ENCODE results near the gene CARD18. TPM values are rescaled to one million over a fixed set of nuclear protein-coding genes. Genes with fewer than 3 reads are reported as not detected.
"Not testable (repeated sequence)": the region's sequence is repeated elsewhere in the genome, so short reads cannot be mapped to it uniquely, and the experiment has no call there.

Gene CARD18
- total RNA-seq, 1 donor from 2014 or later: not detected

DNA sequence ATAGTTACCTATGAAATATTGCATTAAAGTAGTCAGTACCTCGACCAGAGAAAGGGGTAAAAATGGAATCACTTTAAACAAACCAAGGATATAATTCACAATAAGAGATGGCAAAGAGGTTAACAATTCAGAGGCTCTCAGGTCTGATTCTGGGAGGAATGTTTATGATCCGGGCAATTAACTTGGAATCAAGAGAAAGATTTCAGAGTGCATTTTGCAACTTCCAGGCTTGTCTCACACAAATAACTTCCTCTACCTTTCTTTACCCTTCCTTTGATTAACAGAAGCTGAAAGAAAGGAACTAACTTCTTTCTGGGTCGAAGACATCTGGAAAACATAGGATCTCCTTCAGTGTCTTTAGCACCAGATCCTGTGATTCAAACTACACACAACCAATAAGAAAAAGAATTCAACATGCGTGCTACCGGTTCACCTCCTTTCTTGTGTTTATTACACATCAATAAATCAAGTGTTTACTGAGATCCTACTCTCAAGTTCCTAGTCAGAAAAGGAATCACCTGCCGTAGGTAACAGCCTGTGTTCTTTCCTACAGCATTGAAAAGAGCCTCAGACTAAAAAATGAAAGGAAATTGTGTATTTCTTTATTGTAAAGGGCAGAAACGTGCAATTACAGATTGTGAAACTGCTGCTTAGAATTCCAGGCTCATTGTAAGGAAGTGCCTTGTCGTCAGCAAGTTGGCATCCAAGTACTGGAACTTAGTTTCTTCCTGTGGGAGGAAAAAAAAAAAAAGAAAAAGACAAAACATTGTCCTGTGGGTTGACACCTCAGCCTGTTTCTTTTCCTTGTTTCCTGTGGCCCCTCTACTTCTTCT lies 29.5 kb downstream of the CARD18 start:
- peaks cover 12% of the 10 kb centered on the region for H3K9me3 Mint-ChIP-seq
- H3K27ac Mint-ChIP-seq: no peak overlapping the region
- H3K4me1 Mint-ChIP-seq: peaks cover 14% of the 10 kb centered on the region
- intact Hi-C loops (cut with micrococcal nuclease): loop anchor here (10.0 kb wide), 1 partner anchor 145 kb away; the partner anchor contains the start of gene CASP4
- no peaks in the 10 kb centered on the region for H3K36me3 Mint-ChIP-seq (ENCODE audit: low read depth)
- H3K4me3 Mint-ChIP-seq: no peak overlapping the region
- H3K27me3 Mint-ChIP-seq: peaks cover 25% of the 10 kb centered on the region
- no peak for DNase-seq

DNA sequence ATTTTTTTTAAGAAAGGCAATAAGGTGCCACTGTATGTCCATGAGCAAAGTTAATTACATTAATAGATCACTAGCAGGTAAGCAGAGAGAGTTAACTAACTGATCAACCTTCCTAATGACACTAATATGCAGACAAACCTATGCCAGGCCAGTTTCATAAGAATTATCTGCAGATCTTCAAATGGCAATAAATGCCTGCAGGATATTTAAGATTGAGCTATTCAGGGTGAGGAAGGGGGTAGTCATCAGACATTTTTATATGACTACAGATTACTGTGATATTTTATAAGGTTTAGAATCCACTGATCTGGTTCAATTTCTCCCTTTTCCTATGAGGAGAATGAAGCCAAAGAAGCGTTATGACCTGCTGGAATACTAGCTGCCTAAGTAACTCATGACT lies 30.2 kb downstream of the CARD18 start:
- Mint-ChIP-seq H3K36me3 (ENCODE audit: low read depth) (no peaks in the 10 kb centered on the region), H3K4me1 (peaks cover 14% of the 10 kb centered on the region), H3K9me3 (peaks cover 14% of the 10 kb centered on the region), H3K27me3 (peaks cover 25% of the 10 kb centered on the region), H3K27ac (no peak overlapping the region), H3K4me3 (no peak overlapping the region)
- intact Hi-C loops (cut with micrococcal nuclease): loop anchor here (10.0 kb wide), 1 partner anchor 145 kb away; the partner anchor contains the start of gene CASP4
- no peak for DNase-seq

DNA sequence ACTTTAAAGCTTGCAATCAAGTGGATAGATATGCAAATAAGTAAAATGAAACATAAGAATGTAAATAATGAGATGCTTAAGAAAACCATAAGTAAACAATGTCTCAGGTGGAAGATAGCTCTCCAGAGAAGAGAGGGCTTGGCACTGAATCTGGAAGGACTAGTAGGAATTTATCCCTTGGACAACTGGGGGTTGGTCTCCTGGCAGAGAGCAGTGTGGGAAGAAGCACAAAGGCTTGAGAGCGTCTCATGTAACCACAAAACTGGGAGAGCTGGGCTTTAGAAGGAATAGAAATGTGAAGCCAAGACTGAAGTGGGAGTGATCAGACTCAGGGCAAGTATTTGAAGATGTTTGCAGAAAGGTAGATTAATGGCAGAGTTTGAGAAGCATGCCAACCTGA lies 31.3 kb downstream of the CARD18 start:
- no peak overlapping the region for H3K27ac Mint-ChIP-seq
- no peak for DNase-seq
- H3K27me3 Mint-ChIP-seq: peaks cover 22% of the 10 kb centered on the region
- peaks cover 17% of the 10 kb centered on the region for H3K4me1 Mint-ChIP-seq
- no peak overlapping the region for H3K4me3 Mint-ChIP-seq
- intact Hi-C loops (cut with micrococcal nuclease): loop anchor here (10.0 kb wide), 1 partner anchor 143 kb away; the partner anchor contains the start of gene CASP4
- no peaks in the 10 kb centered on the region for H3K36me3 Mint-ChIP-seq (ENCODE audit: low read depth)
- H3K9me3 Mint-ChIP-seq: peaks cover 9% of the 10 kb centered on the region

- Mint-ChIP-seq H3K4me1 (peaks cover 17% of the 10 kb centered on the region), H3K27me3 (peaks cover 17% of the 10 kb centered on the region)
- not testable (repeated sequence) for DNase-seq; H3K4me3 Mint-ChIP-seq; H3K36me3 Mint-ChIP-seq (ENCODE audit: low read depth); H3K9me3 Mint-ChIP-seq; H3K27ac Mint-ChIP-seq
- intact Hi-C loops (cut with micrococcal nuclease): loop anchor here (10.0 kb wide), 1 partner anchor 143 kb away; the partner anchor contains the start of gene CASP4
Observed at GRCh38 chr11:105107226-105107825, 32.2 kb downstream of the CARD18 start.

DNA sequence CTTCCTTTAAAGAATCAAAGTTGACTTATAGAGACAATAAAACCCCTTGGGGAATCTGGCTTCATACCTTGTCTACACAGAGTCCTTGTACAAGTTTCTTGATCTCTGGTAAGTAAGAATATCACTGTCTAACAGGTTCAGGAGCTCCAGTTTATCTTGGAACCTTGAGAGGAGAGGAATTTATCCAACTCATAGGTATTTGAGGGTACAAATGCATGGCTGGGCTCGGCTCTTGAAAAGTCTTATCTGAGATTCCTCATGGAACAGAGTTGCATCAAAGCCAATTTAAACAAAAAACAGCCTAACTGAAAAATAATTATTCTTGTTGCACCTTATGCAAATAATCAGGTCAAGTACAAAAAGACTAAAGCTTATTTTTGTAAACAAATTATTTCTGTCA lies 33.4 kb downstream of the CARD18 start:
- Mint-ChIP-seq H3K36me3 (ENCODE audit: low read depth) (no peaks in the 10 kb centered on the region), H3K4me3 (no peak overlapping the region), H3K27ac (no peak overlapping the region), H3K4me1 (peaks cover 22% of the 10 kb centered on the region), H3K27me3 (peaks cover 17% of the 10 kb centered on the region), H3K9me3 (peaks cover 9% of the 10 kb centered on the region)
- intact Hi-C loops (cut with micrococcal nuclease): loop anchor here (10.0 kb wide), 1 partner anchor 141 kb away; the partner anchor contains the start of gene CASP4
- DNase-seq: no peak

GRCh38 chr11:105104292-105104691 lies 35.3 kb downstream of the CARD18 start:
- H3K27me3 Mint-ChIP-seq: peaks cover 6% of the 10 kb centered on the region
- intact Hi-C loops (cut with micrococcal nuclease): loop anchor here (5.0 to 10.0 kb wide), 3 partner anchors 57 to 397 kb away; partner anchors contain the start of genes CARD16 and CASP4
- peaks cover 31% of the 10 kb centered on the region for H3K4me1 Mint-ChIP-seq
- no peak overlapping the region for H3K27ac Mint-ChIP-seq
- no peak overlapping the region for H3K4me3 Mint-ChIP-seq
- peaks cover 9% of the 10 kb centered on the region for H3K9me3 Mint-ChIP-seq
- H3K36me3 Mint-ChIP-seq (ENCODE audit: low read depth): peaks cover 3% of the 10 kb centered on the region
- DNase-seq: no peak

GRCh38 chr11:105103336-105103735 lies 36.2 kb downstream of the CARD18 start:
- Mint-ChIP-seq H3K27ac (no peak overlapping the region), H3K36me3 (ENCODE audit: low read depth) (peaks cover 8% of the 10 kb centered on the region), H3K27me3 (peaks cover 4% of the 10 kb centered on the region), H3K4me3 (no peak overlapping the region), H3K9me3 (peaks cover 9% of the 10 kb centered on the region), H3K4me1 (peaks cover 34% of the 10 kb centered on the region)
- intact Hi-C loops (cut with micrococcal nuclease): loop anchor here (5.0 to 10.0 kb wide), 3 partner anchors 56 to 396 kb away; partner anchors contain the start of genes CARD16 and CASP4
- DNase-seq: no peak

DNA sequence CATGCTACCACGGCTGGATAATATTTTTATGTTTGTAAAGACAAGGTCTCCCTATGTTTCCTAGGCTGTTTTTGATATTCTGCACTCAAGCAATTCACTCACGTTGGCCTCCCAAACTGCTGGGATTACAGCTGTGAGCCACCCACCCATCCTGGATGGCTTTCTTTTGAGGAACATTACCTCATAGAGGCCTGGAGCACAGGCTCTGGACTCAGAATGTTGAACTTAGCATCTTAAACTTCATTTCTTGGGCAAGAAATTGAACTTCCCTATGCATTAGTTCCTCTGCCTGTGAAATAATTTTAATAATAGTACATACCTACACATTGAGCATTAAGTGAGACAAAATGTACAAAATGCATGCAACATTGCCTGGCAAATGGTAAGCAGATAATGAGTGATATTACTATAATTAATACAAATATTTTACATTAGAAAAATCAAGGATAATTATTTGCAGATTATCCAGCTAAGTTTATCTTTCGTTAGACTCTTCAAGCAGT lies 37.4 kb downstream of the CARD18 start:
- H3K27me3 Mint-ChIP-seq, H3K27ac Mint-ChIP-seq, H3K9me3 Mint-ChIP-seq, DNase-seq, H3K4me3 Mint-ChIP-seq: not testable (repeated sequence)
- Mint-ChIP-seq H3K4me1 (peaks cover 29% of the 10 kb centered on the region), H3K36me3 (ENCODE audit: low read depth) (peaks cover 10% of the 10 kb centered on the region)
- intact Hi-C loops (cut with micrococcal nuclease): loop anchor here (5.0 to 10.0 kb wide), 3 partner anchors 55 to 395 kb away; partner anchors contain the start of genes CARD16 and CASP4

GRCh38 chr11:105100981-105101630 lies 38.5 kb downstream of the CARD18 start:
- peak overlapping the region; percentile 85 for H3K4me3 Mint-ChIP-seq
- DNase-seq: peak; percentile 74
- H3K4me1 Mint-ChIP-seq: peaks cover 29% of the 10 kb centered on the region
- peak overlapping the region; percentile 81 for H3K27ac Mint-ChIP-seq
- no peaks in the 10 kb centered on the region for H3K27me3 Mint-ChIP-seq
- H3K36me3 Mint-ChIP-seq (ENCODE audit: low read depth): peaks cover 12% of the 10 kb centered on the region
- intact Hi-C loops (cut with micrococcal nuclease): loop anchor here (5.0 to 10.0 kb wide), 3 partner anchors 54 to 394 kb away; partner anchors contain the start of genes CARD16 and CASP4
- H3K9me3 Mint-ChIP-seq: peaks cover 5% of the 10 kb centered on the region

DNA sequence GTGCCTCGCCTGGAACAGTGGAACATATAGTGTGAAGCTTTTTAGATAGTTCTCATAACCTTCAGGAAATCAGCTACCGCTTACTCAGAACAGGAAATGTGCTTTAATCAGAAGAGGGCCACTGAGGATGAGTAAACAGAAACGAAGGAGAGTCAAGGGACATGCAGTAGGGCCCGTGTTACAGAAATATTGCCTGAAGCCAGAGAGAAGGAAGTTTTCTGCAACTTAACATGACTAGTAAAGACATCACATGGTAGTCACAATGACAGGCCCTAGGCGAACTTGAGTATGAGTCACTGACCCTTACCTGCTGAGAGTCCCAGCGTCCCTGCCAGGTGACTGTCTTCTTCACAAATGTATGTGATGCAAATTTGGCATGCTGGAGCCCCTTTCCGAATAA lies 39.4 kb downstream of the CARD18 start:
- no peaks in the 10 kb centered on the region for H3K27me3 Mint-ChIP-seq
- intact Hi-C loops (cut with micrococcal nuclease): loop anchor here (5.0 to 10.0 kb wide), 3 partner anchors 53 to 393 kb away; partner anchors contain the start of genes CARD16 and CASP4
- peak overlapping the region; percentile 81 for H3K27ac Mint-ChIP-seq
- H3K9me3 Mint-ChIP-seq: peaks cover 4% of the 10 kb centered on the region
- DNase-seq: peak; percentile 74
- H3K4me3 Mint-ChIP-seq: peak overlapping the region; percentile 85
- H3K36me3 Mint-ChIP-seq (ENCODE audit: low read depth): peaks cover 18% of the 10 kb centered on the region
- peaks cover 29% of the 10 kb centered on the region for H3K4me1 Mint-ChIP-seq

DNA sequence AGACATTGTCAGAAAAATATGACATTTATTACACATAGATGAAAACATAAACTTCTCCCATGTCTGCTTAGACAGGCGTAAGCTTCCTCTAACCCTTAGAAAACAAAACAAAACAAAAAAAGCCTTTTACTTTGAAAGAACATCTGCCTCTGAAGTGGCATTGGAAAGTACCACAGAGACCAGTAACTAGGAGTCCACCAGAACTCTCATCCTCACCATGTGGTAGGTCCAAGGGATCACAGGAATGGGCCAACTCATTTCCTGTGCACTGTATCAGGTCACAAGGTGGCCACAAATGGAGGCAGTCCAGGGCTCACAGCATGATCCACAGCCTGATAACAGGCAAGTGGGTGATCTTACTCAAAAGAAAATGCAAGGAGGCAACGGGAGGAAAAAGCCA lies 40.0 kb downstream of the CARD18 start:
- H3K27me3 Mint-ChIP-seq; intact Hi-C loops (cut with micrococcal nuclease); H3K9me3 Mint-ChIP-seq; DNase-seq: not testable (repeated sequence)
- Mint-ChIP-seq H3K4me1 (peaks cover 29% of the 10 kb centered on the region), H3K27ac (peak overlapping the region; percentile 81), H3K36me3 (ENCODE audit: low read depth) (peaks cover 20% of the 10 kb centered on the region), H3K4me3 (peak overlapping the region; percentile 85)

GRCh38 chr11:105092256-105093239 lies 47.0 kb downstream of the CARD18 start:
- H3K9me3 Mint-ChIP-seq: peaks cover 12% of the 10 kb centered on the region
- no peak overlapping the region for H3K27ac Mint-ChIP-seq
- H3K4me1 Mint-ChIP-seq: peaks cover 1% of the 10 kb centered on the region
- no peak overlapping the region for H3K4me3 Mint-ChIP-seq
- intact Hi-C loops (cut with micrococcal nuclease): no loop called here
- peaks cover 21% of the 10 kb centered on the region for H3K36me3 Mint-ChIP-seq (ENCODE audit: low read depth)
- DNase-seq: no peak
- peaks cover 31% of the 10 kb centered on the region for H3K27me3 Mint-ChIP-seq

Data from activated CD4-positive, alpha-beta T cell treated with anti-CD3 and anti-CD28 coated beads, Interleukin-2, amount 10 ng/mL, durations not matched to agents 24 days and 14 days (primary cell).